Measurements from ENCODE around the gene UBE2C. TPM values are rescaled to one million over a fixed set of nuclear protein-coding genes. Genes with fewer than 3 reads are reported as not detected.

The UBE2C gene
- total RNA-seq, 1 experiment from 2014 or later, result 423 TPM

GRCh38 chr20:45810191-45810970 is 2.1 kb upstream of the UBE2C start:
- Mint-ChIP-seq H3K4me1 (ENCODE audit: low read depth, unreplicated experiment) (peaks cover 7% of the 10 kb centered on the region), H3K4me3 (ENCODE audit: unreplicated experiment) (no peak overlapping the region), H3K27ac (ENCODE audit: unreplicated experiment) (no peak overlapping the region), H3K9me3 (ENCODE audit: unreplicated experiment) (no peaks in the 10 kb centered on the region), H3K36me3 (ENCODE audit: insufficient read depth, unreplicated experiment) (peaks cover 75% of the 10 kb centered on the region), H3K27me3 (ENCODE audit: insufficient read depth, unreplicated experiment) (no peaks in the 10 kb centered on the region)
- intact Hi-C loops (cut with micrococcal nuclease; ENCODE audit: unreplicated experiment), result loop anchor here (5.0 kb wide), 2 partner anchors 82 to 162 kb away; partner anchors contain the start of genes CTSA, NEURL2 and ZNF335
- ChIA-PET POLR2A (no interaction called here), CTCF (no interaction called here)
- peaks cover 14% of the 10 kb centered on the region; the same call in 1 of the 2 replicates for H3K4me1 ChIP-seq
- BruUV-seq (replicated peaks), result no TSS peak
- TF ChIP-seq CTCF (IDR thresholded peaks at IDR 0.05; ENCODE audit: insufficient read depth in 1 of 2, low read depth in 1 of 2, low read length in 1 of 2, severe bottlenecking in 1 of 2, unreplicated experiment in 1 of 2), result no peak
- peaks cover 14% of the 10 kb centered on the region for H3K36me3 ChIP-seq (ENCODE audit: control insufficient read depth, insufficient read depth, low read length)
- no peak for DNase-seq
- H3K27me3 ChIP-seq (replicated peaks; ENCODE audit: control insufficient read depth, insufficient read depth, low read length), result no peaks in the 10 kb centered on the region
- H3K4me3 ChIP-seq (ENCODE audit: low read depth, low read length), result no peak overlapping the region
- H3K9me3 ChIP-seq, result no peaks in the 10 kb centered on the region

- Mint-ChIP-seq H3K36me3 (ENCODE audit: insufficient read depth, unreplicated experiment) (peaks cover 77% of the 10 kb centered on the region), H3K9me3 (ENCODE audit: unreplicated experiment) (no peaks in the 10 kb centered on the region), H3K4me3 (ENCODE audit: unreplicated experiment) (peak overlapping the region; percentile 95), H3K4me1 (ENCODE audit: low read depth, unreplicated experiment) (peaks cover 26% of the 10 kb centered on the region), H3K27me3 (ENCODE audit: insufficient read depth, unreplicated experiment) (no peaks in the 10 kb centered on the region), H3K27ac (ENCODE audit: unreplicated experiment) (peak overlapping the region; percentile 92)
- no peak for DNase-seq
- ChIA-PET POLR2A (interaction anchor here (0.7 to 1.3 kb wide), 3 partner anchors 21 to 68 kb away, joined by 3 to 6 read pairs (median 3); partner anchors contain the start of genes SNX21 and ZSWIM1), CTCF (interaction anchor here (1.0 kb wide), 1 partner anchor 77 kb away, joined by 3 read pairs; no protein-coding TSS in a partner anchor)
- BruUV-seq (replicated peaks), result TSS peak; percentile 69
- Histone ChIP-seq H3K9me3 (no peaks in the 10 kb centered on the region), H3K36me3 (ENCODE audit: control insufficient read depth, insufficient read depth, low read length) (peaks cover 20% of the 10 kb centered on the region), H3K27me3 (replicated peaks; ENCODE audit: control insufficient read depth, insufficient read depth, low read length) (no peaks in the 10 kb centered on the region), H3K4me1 (peaks cover 34% of the 10 kb centered on the region), H3K4me3 (ENCODE audit: low read depth, low read length) (peak overlapping the region; percentile 91)
- TF ChIP-seq CTCF (IDR thresholded peaks at IDR 0.05; ENCODE audit: insufficient read depth in 1 of 2, low read depth in 1 of 2, low read length in 1 of 2, severe bottlenecking in 1 of 2, unreplicated experiment in 1 of 2), result no peak
- intact Hi-C loops (cut with micrococcal nuclease; ENCODE audit: unreplicated experiment), result loop anchor here (5.0 kb wide), 2 partner anchors 79 to 159 kb away; partner anchors contain the start of genes CTSA, NEURL2 and ZNF335
Observed at GRCh38 chr20:45813006-45813340, 529 bp downstream of the UBE2C start.

DNA sequence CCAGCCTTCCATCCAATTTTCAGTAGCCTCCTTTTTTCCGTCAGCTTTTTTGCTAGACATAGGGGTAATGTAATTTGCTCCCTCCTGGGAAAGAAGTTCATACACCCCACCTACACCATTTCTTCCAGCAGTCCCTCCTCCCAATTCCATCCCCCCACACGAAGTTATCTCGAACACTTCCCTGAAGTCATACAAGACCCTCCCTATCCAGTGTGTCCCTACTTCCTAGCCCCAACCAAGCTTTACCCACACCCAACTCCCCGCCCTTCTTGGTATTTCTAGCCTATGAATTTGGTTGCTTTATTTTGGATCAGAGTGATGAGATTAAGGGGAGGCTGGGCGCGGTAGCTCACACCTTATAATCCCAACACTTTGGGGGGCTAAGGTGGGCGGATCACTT is 1.0 kb downstream of the UBE2C start:
- Histone ChIP-seq H3K27me3 (replicated peaks; ENCODE audit: control insufficient read depth, insufficient read depth, low read length) (no peaks in the 10 kb centered on the region), H3K36me3 (ENCODE audit: control insufficient read depth, insufficient read depth, low read length) (peaks cover 20% of the 10 kb centered on the region), H3K9me3 (no peaks in the 10 kb centered on the region), H3K4me1 (peaks cover 39% of the 10 kb centered on the region), H3K4me3 (ENCODE audit: low read depth, low read length) (peak overlapping the region; percentile 91)
- ChIA-PET CTCF (interaction anchor here (0.6 to 1.0 kb wide), 2 partner anchors 77 to 508 kb away, joined by 3 read pairs; no protein-coding TSS in a partner anchor), POLR2A (interaction anchor here (0.7 to 1.4 kb wide), 4 partner anchors 20 to 67 kb away, joined by 3 to 6 read pairs (median 4); partner anchors contain the start of genes DNTTIP1, SNX21, WFDC3 and ZSWIM1)
- H3K27ac Mint-ChIP-seq (ENCODE audit: unreplicated experiment), result peak overlapping the region; percentile 92
- H3K36me3 Mint-ChIP-seq (ENCODE audit: insufficient read depth, unreplicated experiment), result peaks cover 75% of the 10 kb centered on the region
- H3K27me3 Mint-ChIP-seq (ENCODE audit: insufficient read depth, unreplicated experiment), result no peaks in the 10 kb centered on the region
- intact Hi-C loops (cut with micrococcal nuclease; ENCODE audit: unreplicated experiment), result loop anchor here (5.0 kb wide), 2 partner anchors 79 to 159 kb away; partner anchors contain the start of genes CTSA, NEURL2 and ZNF335
- peaks cover 30% of the 10 kb centered on the region for H3K4me1 Mint-ChIP-seq (ENCODE audit: low read depth, unreplicated experiment)
- no peak for TF ChIP-seq CTCF (IDR thresholded peaks at IDR 0.05; ENCODE audit: insufficient read depth in 1 of 2, low read depth in 1 of 2, low read length in 1 of 2, severe bottlenecking in 1 of 2, unreplicated experiment in 1 of 2)
- H3K9me3 Mint-ChIP-seq (ENCODE audit: unreplicated experiment), result no peaks in the 10 kb centered on the region
- H3K4me3 Mint-ChIP-seq (ENCODE audit: unreplicated experiment), result peak overlapping the region; percentile 95
- no TSS peak for BruUV-seq (replicated peaks)
- DNase-seq, result no peak

All from Caco-2 (cell line).